K562 (cell line): ENCODE measurements around the gene DDIT3. TPM values are rescaled to one million over a fixed set of nuclear protein-coding genes. Genes with fewer than 3 reads are reported as not detected.
A peak's percentile ranks its signal among the peaks of the same experiment; 100 is the strongest.

Source experiments
- ATAC-seq: fragments of 200-7000 bp; cut with Tn5 transposase; 3 replicates; pipeline ENCODE4 v1.9.1; 2020; ENCODE audit warnings: moderate library complexity
- BruUV-seq: library from RNA; stranded (reverse); fragments of 400-500 nt; replicated peaks from 2 replicates; lab custom pipeline; 2021; lab: Mats Ljungman, UMichigan
- CTCF ChIA-PET: fragments of 300-600 bp; formaldehyde crosslinking; extraction: SDS; loops from one replicate; lab custom pipeline; 2021; ENCODE audit warnings: low intra/inter-chr PET ratio; lab: Yijun Ruan, JAX
- POLR2A ChIA-PET: fragments of 300-600, 350-650 bp; sonication (Branson Sonifier 250); formaldehyde crosslinking; extraction: SDS; loops from one replicate; lab custom pipeline; 2021; ENCODE audit warnings: antibody characterized with exemption, inconsistent platforms; lab: Yijun Ruan, JAX
- DNase-seq, 4 experiments: peaks; one replicate each; pipeline versions ENCODE4 v3.0.0 to v3.0.0-alpha.2; 2011 to 2018; ENCODE audit warnings: low spot score in 3 of 4, mixed read lengths in 3 of 4; ENCODE audit errors: extremely low read depth in 1 of 4
- FAIRE-seq: peaks from 2 replicates; lab custom pipeline; 2011; peaks lifted over from hg19 to GRCh38; lab: Jason Lieb, UNC
- H2AFZ ChIP-seq: 2 replicates; pipeline ENCODE4 v1.6.0; 2011; ENCODE audit warnings: low read depth, low read length, control low read depth, inconsistent platforms
- H3K27ac ChIP-seq: fragments of 200-600 bp; 3 replicates; pipeline ENCODE4 v1.8.0; 2011; ENCODE audit warnings: low read depth, mild to moderate bottlenecking, control low read depth, inconsistent platforms, low read length, moderate library complexity, mixed read lengths; ENCODE audit errors: extremely low read depth
- H3K27me3 ChIP-seq, 2 experiments: fragments of 300-600 bp in 1 of 2; 2 replicates in 1 of 2; 3 replicates in 1 of 2; pipeline versions ENCODE4 v1.6.0 to v1.8.0; 2011; ENCODE audit warnings: inconsistent platforms in 2 of 2, low read length in 2 of 2, mild to moderate bottlenecking in 1 of 2, mixed read lengths in 1 of 2, moderate library complexity in 1 of 2; ENCODE audit not compliant: control insufficient read depth in 2 of 2, insufficient read depth in 2 of 2
- H3K36me3 ChIP-seq: fragments of 300-600 bp; 3 replicates; pipeline ENCODE4 v1.8.0; 2011; ENCODE audit warnings: mild to moderate bottlenecking, low read length, inconsistent platforms; ENCODE audit not compliant: control insufficient read depth, insufficient read depth
- H3K4me1 ChIP-seq, 2 experiments: fragments of 200-600 bp in 1 of 2; replicated peaks in 1 of 2; 2 replicates in 1 of 2; 3 replicates in 1 of 2; pipeline versions ENCODE4 v1.5.1 to v1.8.0; 2011; ENCODE audit warnings: inconsistent platforms in 2 of 2, low read length in 2 of 2, mild to moderate bottlenecking in 1 of 2, mixed read lengths in 1 of 2, moderate library complexity in 1 of 2; ENCODE audit not compliant: control insufficient read depth in 2 of 2, insufficient read depth in 2 of 2
- H3K4me2 ChIP-seq: 2 replicates; pipeline ENCODE4 v1.6.1; 2011; ENCODE audit warnings: low read length, control low read depth, inconsistent platforms, mixed read lengths; ENCODE audit not compliant: insufficient read depth
- H3K4me3 ChIP-seq: fragments of 200-600 bp; sonication (generic), shearing (Covaris generic); 2 replicates; pipeline ENCODE4 v1.5.1; 2016; ENCODE audit warnings: control low read depth, inconsistent platforms
- H3K79me2 ChIP-seq: fragments of 200-600 bp; 3 replicates; pipeline ENCODE4 v1.8.0; 2011; ENCODE audit warnings: low read length, inconsistent platforms; ENCODE audit not compliant: control insufficient read depth, insufficient read depth
- H3K9ac ChIP-seq, 2 experiments: 2 replicates each; pipeline versions ENCODE4 v1.6.0 to v1.6.1; 2011; ENCODE audit warnings: low read depth in 2 of 2, low read length in 2 of 2, control low read depth in 1 of 2, inconsistent platforms in 1 of 2, mild to moderate bottlenecking in 1 of 2, mixed read lengths in 1 of 2; ENCODE audit not compliant: insufficient read depth in 1 of 2
- H3K9me1 ChIP-seq: one replicate; pipeline ENCODE4 v1.6.0; 2011; ENCODE audit warnings: inconsistent platforms, mild to moderate bottlenecking, low read length, moderate library complexity; ENCODE audit not compliant: control insufficient read depth, insufficient read depth
- H3K9me3 ChIP-seq: replicated peaks from 2 replicates; pipeline ENCODE4 v1.5.1; 2011; ENCODE audit warnings: low read depth, low read length, inconsistent platforms; ENCODE audit not compliant: control insufficient read depth, insufficient read depth
- H4K20me1 ChIP-seq: replicated peaks from 2 replicates; pipeline ENCODE4 v1.6.1; 2011; ENCODE audit warnings: low read length, inconsistent platforms, mixed read lengths; ENCODE audit not compliant: control insufficient read depth, insufficient read depth
- ATF1 ChIP-seq, 2 experiments: fragments of 450-650 bp in 1 of 2; IDR thresholded peaks; 2 replicates each; pipeline ENCODE4 v1.6.1; 2016; ENCODE audit warnings: missing compliant biosample characterization in 1 of 2, missing genetic modification characterization in 1 of 2
- BCOR ChIP-seq: fragments of 450-650 bp; IDR thresholded peaks from 2 replicates; pipeline ENCODE4 v1.6.1; 2016
- CC2D1A ChIP-seq: fragments of 450-650 bp; IDR thresholded peaks from 2 replicates; pipeline ENCODE4 v1.6.1; 2017; ENCODE audit warnings: mild to moderate bottlenecking
- DPF2 ChIP-seq: fragments of 450-650 bp; IDR thresholded peaks from 2 replicates; pipeline ENCODE4 v1.6.1; 2016
- E2F3 ChIP-seq: fragments of 250-450 bp; sonication (Bioruptor Pico); IDR thresholded peaks from 2 replicates; pipeline ENCODE4 v1.4.0; 2020; ENCODE audit warnings: mild to moderate bottlenecking
- FOXO4 ChIP-seq: fragments of 450-650 bp; formaldehyde crosslinking; IDR thresholded peaks from 2 replicates; pipeline ENCODE4 v1.4.0; 2020; ENCODE audit warnings: mild to moderate bottlenecking, moderate library complexity
- KAT2B ChIP-seq: IDR thresholded peaks from one replicate; pipeline ENCODE4 v1.6.1; 2012; ENCODE audit warnings: low read depth, mild to moderate bottlenecking, control low read depth, inconsistent platforms, low read length, moderate library complexity
- KLF10 ChIP-seq: fragments of 250-450 bp; sonication (Bioruptor Pico); IDR thresholded peaks from 2 replicates; pipeline ENCODE4 v1.6.1; 2021; ENCODE audit warnings: matching md5 sums
- LARP7 ChIP-seq: fragments of 450-650 bp; IDR thresholded peaks from 2 replicates; pipeline ENCODE4 v1.6.1; 2016
- MXI1 ChIP-seq: IDR thresholded peaks from 2 replicates; pipeline ENCODE4 v1.6.1; 2011; ENCODE audit warnings: low read depth, mild to moderate bottlenecking, improper control_type of control experiment, low read length
- SMARCE1 ChIP-seq: fragments of 450-650 bp; IDR thresholded peaks from 2 replicates; pipeline ENCODE4 v1.7.1; 2016; ENCODE audit warnings: mild to moderate bottlenecking
- ZBTB7A ChIP-seq: IDR thresholded peaks from 2 replicates; pipeline ENCODE4 v1.6.1; 2011; ENCODE audit warnings: low read depth, mild to moderate bottlenecking, low read length, moderate library complexity, borderline replicate concordance; ENCODE audit not compliant: control insufficient read depth
- ZFP30 ChIP-seq: fragments of 250-450 bp; sonication (Bioruptor Pico); IDR thresholded peaks from 2 replicates; pipeline ENCODE4 v1.8.0; 2022; ENCODE audit warnings: moderate library complexity, mild to moderate bottlenecking, inconsistent platforms, borderline replicate concordance
- ZNF280B ChIP-seq: fragments of 250-450 bp; sonication (Bioruptor Pico); IDR thresholded peaks from 2 replicates; pipeline ENCODE4 v1.5.1; 2021; ENCODE audit warnings: mild to moderate bottlenecking
- ZNF57 ChIP-seq: fragments of 450-650 bp; formaldehyde crosslinking; IDR thresholded peaks from 2 replicates; pipeline ENCODE4 v1.4.0; 2020; ENCODE audit warnings: mild to moderate bottlenecking, moderate library complexity
- ZNF584 ChIP-seq: fragments of 200-800 bp; sonication (Bioruptor generic); IDR thresholded peaks from 2 replicates; pipeline ENCODE4 v1.6.1; 2016; ENCODE audit warnings: low read depth, mild to moderate bottlenecking, missing genetic modification characterization, missing compliant biosample characterization
- ZNF740 ChIP-seq, 3 experiments: fragments of 200-800 bp in 1 of 3; sonication (Bioruptor generic) in 1 of 3; sonication (generic) in 1 of 3; formaldehyde crosslinking in 1 of 3; IDR thresholded peaks; 2 replicates each; pipeline versions ENCODE4 v1.6.1 to v1.8.0; 2016 to 2022; ENCODE audit warnings: mild to moderate bottlenecking in 2 of 3, missing compliant biosample characterization in 2 of 3, missing genetic modification characterization in 2 of 3, missing genetic modification reagents in 1 of 3
- WGBS: fragments of 100-300 bp; shearing (Covaris generic); methylation state at CpG from one replicate; pipeline ENCODE4 v1.1.6; 2016; ENCODE audit warnings: low coverage, mixed read lengths; ENCODE audit not compliant: insufficient coverage; ENCODE audit errors: missing lambda C conversion rate; 5-methylcytosine and 5-hydroxymethylcytosine counted together
- in situ Hi-C: fragments of 300-500 bp; cut with MboI; formaldehyde crosslinking; loops from 4 replicates; pipeline ENCODE4 v1.15.0; 2018; ENCODE audit warnings: inconsistent platforms, mixed read lengths
- intact Hi-C: fragments of 100-400 bp; cut with micrococcal nuclease; formaldehyde crosslinking; loops from 2 replicates; pipeline ENCODE4 v1.14.2; 2022
- polyA plus RNA-seq, 8 experiments: library from polyadenylated mRNA; depleted of rRNA in 4 of 8; stranded (reverse) in 5 of 8; unstranded in 3 of 8; fragments of >200 nt; fragmentation: Nextera tagmentation in 2 of 8; fragmentation: Illumina TruSeq in 1 of 8; extraction: Ambion mirVana in 2 of 8; extraction: Trizol in 1 of 8; gene quantifications; 2 replicates each; pipeline versions ENCODE4 v1.2.1 to v1.2.3, GENCODE V29; 2011 to 2014; ENCODE audit warnings: inconsistent platforms in 1 of 8, missing spikeins in 1 of 8
- total RNA-seq, 7 experiments: library from RNA; depleted of rRNA in 6 of 7; stranded (reverse); fragments of >200 nt in 6 of 7; fragmentation: Illumina TruSeq in 2 of 7; extraction: Trizol in 2 of 7; gene quantifications; 2 replicates each; pipeline versions ENCODE4 v1.2.1 to v1.2.3, GENCODE V29; 2011 to 2021; ENCODE audit warnings: low replicate concordance in 1 of 7
- TF ChIP-seq, protein P1 (sequence below): sonication (generic); formaldehyde crosslinking; IDR thresholded peaks from 2 replicates; pipeline ENCODE4 v1.8.0; 2022; ENCODE audit warnings: mild to moderate bottlenecking, missing genetic modification reagents

Gene DDIT3
- total and polyA plus RNA-seq, 9 of the 15 experiments (the other 6 are each of a cell fraction or from before 2014, with no cell fraction given) = 59.1 to 272 (median 89.9) TPM

- H3K4me2 ChIP-seq = peak within 1 kb of the TSS; percentile 98
- peaks cover 35% of the 10 kb centered on the region for H3K79me2 ChIP-seq
- ChIA-PET POLR2A (interaction anchor here (0.6 to 2.1 kb wide), 6 partner anchors 11 to 261 kb away, joined by 3 to 7 read pairs (median 3); no protein-coding TSS in a partner anchor), CTCF (no interaction called here)
- intact Hi-C loops (loop anchor here (2.0 to 5.0 kb wide), 2 partner anchors 29 to 35 kb away; partner anchors contain the start of genes DDIT3, GLI1 and MBD6), in situ Hi-C loops (no loop called here)
- peak within 1 kb of the TSS; percentile 83 for H3K4me3 ChIP-seq
- H3K9me1 ChIP-seq = peaks cover 3% of the 10 kb centered on the region
- H3K36me3 ChIP-seq = peaks cover 42% of the 10 kb centered on the region
- H3K27me3 ChIP-seq = no peaks in the 10 kb centered on the region
- peaks cover 7 to 15% of the 10 kb centered on the region in 2 experiments for H3K4me1 ChIP-seq
- H2AFZ ChIP-seq = peak within 1 kb of the TSS; percentile 88
- peak within 1 kb of the TSS; percentile 92 for H3K27ac ChIP-seq
- no TSS peak for BruUV-seq
- peak within 1 kb of the TSS; percentile 99 for H3K9ac ChIP-seq
- FAIRE-seq (peak; percentile 88), ATAC-seq (peak; percentile 96), DNase-seq (peak; percentile 80 to 98 (median 86))
- 0 out of 2 replicates have a peak, but pooled peaks cover 2% of the 10 kb centered on the region for H4K20me1 ChIP-seq
- WGBS = 7% methylated on average over 45 of the region's 47 CpGs
- H3K9me3 ChIP-seq = no peaks in the 10 kb centered on the region
- no peak for TF ChIP-seq ZFP30
- no peak for TF ChIP-seq KAT2B
- TF ChIP-seq KLF10 = no peak
- TF ChIP-seq, protein P1, sequence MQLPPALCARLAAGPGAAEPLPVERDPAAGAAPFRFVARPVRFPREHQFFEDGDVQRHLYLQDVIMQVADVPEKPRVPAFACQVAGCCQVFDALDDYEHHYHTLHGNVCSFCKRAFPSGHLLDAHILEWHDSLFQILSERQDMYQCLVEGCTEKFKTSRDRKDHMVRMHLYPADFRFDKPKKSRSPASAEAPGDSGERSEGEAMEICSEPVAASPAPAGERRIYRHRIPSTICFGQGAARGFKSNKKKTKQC (CRISPR knock-in tag) = peak; percentile 73; the same call in 1 of the 2 replicates
- peak; percentile 63; the same call in 1 of the 2 replicates for TF ChIP-seq CC2D1A
- no peak for TF ChIP-seq ZBTB7A
- TF ChIP-seq ZNF280B (CRISPR knock-in tag) = no peak
- no peak for TF ChIP-seq ATF1 (CRISPR knock-in tag; IDR thresholded peaks at IDR 0.05)
- peak; percentile 79 for TF ChIP-seq ATF1 (tag; IDR thresholded peaks at IDR 0.05)
- no peak for TF ChIP-seq E2F3 (CRISPR knock-in tag)
- TF ChIP-seq DPF2 = no peak
- no peak for TF ChIP-seq ZNF584 (CRISPR knock-in tag)
- peak; percentile 48; the same call in 1 of the 2 replicates for TF ChIP-seq SMARCE1
- no peak for TF ChIP-seq LARP7
- no peak for TF ChIP-seq FOXO4 (CRISPR knock-in tag)
- TF ChIP-seq ZNF740 (CRISPR knock-in tag; IDR thresholded peaks at IDR 0.05) = peak; percentile 79
- TF ChIP-seq ZNF740 (tag; IDR thresholded peaks at IDR 0.05) = no peak
- TF ChIP-seq BCOR = peak; percentile 89
- TF ChIP-seq ZNF57 (CRISPR knock-in tag) = no peak
- TF ChIP-seq MXI1 = peak; percentile 79
These were observed 32.5 kb downstream of the DDIT3 start, which contains the start of gene MARS1 for GRCh38 chr12:57487597-57488401. TSS of gene MARS1 (plus strand) at chr12:57488068. CDS start at chr12:57488091, 23 bp downstream.
